ENCODE data around the gene PCBP2.
A peak's percentile ranks its signal among the peaks of the same experiment; 100 is the strongest.
"Not testable (repeated sequence)": the region's sequence is repeated elsewhere in the genome, so short reads cannot be mapped to it uniquely, and the experiment has no call there.

Gene PCBP2

GRCh38 chr12:53418221-53418620, 33.7 kb upstream of the PCBP2 start:
- DNase-seq (ENCODE audit: low read depth), result no peak
- no peak overlapping the region for H3K4me3 ChIP-seq (ENCODE audit: low read depth, low read length)
- TF ChIP-seq, protein P1, sequence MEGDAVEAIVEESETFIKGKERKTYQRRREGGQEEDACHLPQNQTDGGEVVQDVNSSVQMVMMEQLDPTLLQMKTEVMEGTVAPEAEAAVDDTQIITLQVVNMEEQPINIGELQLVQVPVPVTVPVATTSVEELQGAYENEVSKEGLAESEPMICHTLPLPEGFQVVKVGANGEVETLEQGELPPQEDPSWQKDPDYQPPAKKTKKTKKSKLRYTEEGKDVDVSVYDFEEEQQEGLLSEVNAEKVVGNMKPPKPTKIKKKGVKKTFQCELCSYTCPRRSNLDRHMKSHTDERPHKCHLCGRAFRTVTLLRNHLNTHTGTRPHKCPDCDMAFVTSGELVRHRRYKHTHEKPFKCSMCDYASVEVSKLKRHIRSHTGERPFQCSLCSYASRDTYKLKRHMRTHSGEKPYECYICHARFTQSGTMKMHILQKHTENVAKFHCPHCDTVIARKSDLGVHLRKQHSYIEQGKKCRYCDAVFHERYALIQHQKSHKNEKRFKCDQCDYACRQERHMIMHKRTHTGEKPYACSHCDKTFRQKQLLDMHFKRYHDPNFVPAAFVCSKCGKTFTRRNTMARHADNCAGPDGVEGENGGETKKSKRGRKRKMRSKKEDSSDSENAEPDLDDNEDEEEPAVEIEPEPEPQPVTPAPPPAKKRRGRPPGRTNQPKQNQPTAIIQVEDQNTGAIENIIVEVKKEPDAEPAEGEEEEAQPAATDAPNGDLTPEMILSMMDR (IDR thresholded peaks at IDR 0.05; ENCODE audit: insufficient read depth, low read depth, low read length, missing control alignments), result no peak

- TF ChIP-seq, protein P1 (IDR thresholded peaks at IDR 0.05; ENCODE audit: insufficient read depth, low read depth, low read length, missing control alignments), result no peak
These were observed 32.1 kb upstream of the PCBP2 start for GRCh38 chr12:53419756-53420155.

GRCh38 chr12:53422247-53422646, 29.7 kb upstream of the PCBP2 start:
- DNase-seq (ENCODE audit: low read depth); H3K4me3 ChIP-seq (ENCODE audit: low read depth, low read length): not testable (repeated sequence)

More at GRCh38 chr12:53419756-53420155, 32.1 kb upstream of the PCBP2 start:
- DNase-seq (ENCODE audit: low read depth), result no peak
- H3K4me3 ChIP-seq (ENCODE audit: low read depth, low read length), result no peak overlapping the region

DNA sequence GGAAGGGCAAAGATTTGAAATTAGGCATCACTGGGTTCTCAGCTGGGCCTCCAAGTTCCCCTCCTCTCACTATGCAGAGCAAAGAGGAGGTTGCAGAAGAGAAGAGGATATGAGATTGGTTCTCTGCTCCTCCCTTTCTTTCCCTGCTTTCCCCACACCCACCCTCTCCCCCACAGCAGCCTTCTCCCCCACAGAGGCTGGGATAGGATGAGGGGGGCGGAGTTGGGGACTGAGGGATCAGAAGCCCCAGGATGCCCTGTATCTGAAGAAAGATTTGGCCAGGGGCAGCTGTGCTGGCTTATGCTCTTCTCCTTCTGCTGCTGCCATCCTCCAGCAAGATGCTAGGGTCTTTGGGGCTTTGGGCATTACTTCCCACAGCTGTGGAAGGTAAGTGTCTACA, 28.3 kb upstream of the PCBP2 start, which contains the start of gene AMHR2:
Gene AMHR2, plus strand, starts transcription at position 259 of the 400 bp plus-strand sequence. Its CDS starts 80 bp downstream, at position 339.
- TF ChIP-seq, protein P1 (IDR thresholded peaks at IDR 0.05; ENCODE audit: insufficient read depth, low read depth, low read length, missing control alignments), result no peak

GRCh38 chr12:53424626-53425514, 27.0 kb upstream of the PCBP2 start:
- TF ChIP-seq, protein P1 (IDR thresholded peaks at IDR 0.05; ENCODE audit: insufficient read depth, low read depth, low read length, missing control alignments), result no peak
- no peak overlapping the region for H3K4me3 ChIP-seq (ENCODE audit: low read depth, low read length)
- no peak for DNase-seq (ENCODE audit: low read depth)

More for the DNA sequence above, 28.3 kb upstream of the PCBP2 start, which contains the start of gene AMHR2:
- no peak for DNase-seq (ENCODE audit: low read depth)
- H3K4me3 ChIP-seq (ENCODE audit: low read depth, low read length), result no peak within 1 kb of the TSS

DNA sequence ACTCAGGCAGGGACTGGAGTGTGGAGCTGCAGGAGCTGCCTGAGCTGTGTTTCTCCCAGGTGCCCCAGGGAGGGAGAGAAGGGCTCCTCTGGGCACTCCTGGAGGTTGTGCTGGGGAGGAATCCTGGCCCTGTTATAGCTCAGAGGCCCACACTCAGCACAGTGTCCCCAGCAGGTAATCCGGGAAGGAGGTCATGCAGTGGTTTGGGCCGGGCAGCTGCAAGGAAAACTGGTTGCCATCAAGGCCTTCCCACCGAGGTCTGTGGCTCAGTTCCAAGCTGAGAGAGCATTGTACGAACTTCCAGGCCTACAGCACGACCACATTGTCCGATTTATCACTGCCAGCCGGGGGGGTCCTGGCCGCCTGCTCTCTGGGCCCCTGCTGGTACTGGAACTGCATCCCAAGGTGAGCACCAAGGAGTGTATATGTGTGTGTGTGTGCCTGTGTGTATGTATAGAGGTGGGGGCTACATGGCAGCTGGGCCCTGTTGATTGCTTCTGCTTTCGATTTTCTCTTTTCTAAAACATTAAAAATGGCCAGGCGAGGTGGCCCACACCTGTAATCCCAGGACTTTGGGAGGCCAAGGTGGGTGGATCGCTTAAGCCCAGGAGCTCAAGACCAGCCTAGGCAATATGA, 26.3 kb upstream of the PCBP2 start:
- no peak for DNase-seq (ENCODE audit: low read depth)
- TF ChIP-seq, protein P1 (IDR thresholded peaks at IDR 0.05; ENCODE audit: insufficient read depth, low read depth, low read length, missing control alignments), result no peak

DNA sequence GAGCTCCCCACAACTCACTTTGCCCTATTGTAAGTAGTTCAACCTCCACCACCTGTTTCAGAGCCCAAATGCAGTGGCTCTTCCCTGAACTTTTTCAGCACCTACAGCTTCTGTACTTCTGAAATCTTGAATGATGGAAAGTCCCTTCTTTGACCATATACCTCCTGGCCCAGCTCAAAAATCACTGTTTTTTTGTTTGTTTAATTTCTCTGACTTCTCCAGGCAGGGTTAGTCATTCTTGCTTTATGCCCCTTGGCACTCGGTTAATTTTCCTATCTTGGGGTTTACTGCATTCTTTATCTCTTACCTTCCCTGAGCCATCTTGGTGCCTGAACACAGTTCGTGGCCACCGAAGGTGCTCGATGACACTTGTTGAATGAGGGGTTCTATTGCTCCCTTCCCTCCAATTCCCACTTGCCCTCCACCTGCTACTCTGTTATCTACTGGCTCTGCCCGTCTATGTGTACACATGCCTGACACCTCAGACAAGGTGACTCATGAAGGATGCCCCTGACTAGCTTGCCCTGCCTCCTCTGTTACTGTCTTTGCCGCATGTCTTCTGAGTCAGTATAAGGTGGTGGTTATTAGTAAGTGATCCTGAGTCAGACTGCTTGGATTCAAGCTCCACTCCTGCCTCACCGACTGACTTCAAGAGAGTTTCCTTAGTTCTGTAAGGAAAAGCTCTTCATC, 23.9 kb upstream of the PCBP2 start:
- TF ChIP-seq, protein P1 (IDR thresholded peaks at IDR 0.05; ENCODE audit: insufficient read depth, low read depth, low read length, missing control alignments), result no peak
- no peak overlapping the region for H3K4me3 ChIP-seq (ENCODE audit: low read depth, low read length)
- DNase-seq (ENCODE audit: low read depth), result peak; percentile 16

More for the DNA sequence above, 26.3 kb upstream of the PCBP2 start:
- H3K4me3 ChIP-seq (ENCODE audit: low read depth, low read length), result no peak overlapping the region
